Smooth muscle cell (in vitro differentiated cells): ENCODE results near the gene DHX35. TPM values are rescaled to one million over a fixed set of nuclear protein-coding genes. Genes with fewer than 3 reads are reported as not detected.

ENCODE experiments used
- DNase-seq: peaks from one replicate; lab custom pipeline; 2025; ENCODE audit not compliant: unreplicated experiment; lab: John Stamatoyannopoulos, UW
- H2AFZ ChIP-seq: fragments of 200-600 bp; sonication (generic); 2 replicates; pipeline ENCODE4 v1.6.0; 2016; ENCODE audit warnings: antibody characterized with exemption, low read depth, mild to moderate bottlenecking
- H3F3A ChIP-seq: fragments of 200-600 bp; sonication (generic); 2 replicates; pipeline ENCODE4 v1.6.0; 2017; ENCODE audit warnings: antibody characterized with exemption, low read depth
- H3K27ac ChIP-seq: fragments of 200-600 bp; sonication (generic); 2 replicates; pipeline ENCODE4 v1.5.1; 2016; ENCODE audit warnings: low read depth, mild to moderate bottlenecking
- H3K27me3 ChIP-seq: fragments of 200-600 bp; sonication (generic); 2 replicates; pipeline ENCODE4 v1.6.1; 2016; ENCODE audit warnings: low read depth, mild to moderate bottlenecking
- H3K36me3 ChIP-seq: fragments of 200-600 bp; sonication (generic); 2 replicates; pipeline ENCODE4 v1.5.1; 2016; ENCODE audit warnings: low read depth
- H3K4me1 ChIP-seq: fragments of 200-600 bp; sonication (generic); 2 replicates; pipeline ENCODE4 v1.5.1; 2016; ENCODE audit warnings: low read depth
- H3K4me2 ChIP-seq: fragments of 200-600 bp; sonication (generic); 2 replicates; pipeline ENCODE4 v1.6.0; 2016; ENCODE audit warnings: mild to moderate bottlenecking
- H3K4me3 ChIP-seq: fragments of 200-600 bp; sonication (generic); 2 replicates; pipeline ENCODE4 v1.5.1; 2016; ENCODE audit warnings: mild to moderate bottlenecking
- H3K79me2 ChIP-seq: fragments of 200-600 bp; sonication (generic); 2 replicates; pipeline ENCODE4 v1.6.0; 2016; ENCODE audit warnings: low read depth, mild to moderate bottlenecking
- H3K9ac ChIP-seq: fragments of 200-600 bp; sonication (generic); 2 replicates; pipeline ENCODE4 v1.6.0; 2016; ENCODE audit warnings: low read depth
- H3K9me3 ChIP-seq: fragments of 200-600 bp; sonication (generic); replicated peaks from 2 replicates; pipeline ENCODE4 v1.5.1; 2016; ENCODE audit warnings: low read depth
- H4K20me1 ChIP-seq: fragments of 200-600 bp; sonication (generic); 2 replicates; pipeline ENCODE4 v1.6.0; 2016; ENCODE audit warnings: low read depth
- WGBS: methylation state at CpG from one replicate; pipeline ENCODE4 v1.1.7; 2016; ENCODE audit warnings: low lambda C conversion rate; 5-methylcytosine and 5-hydroxymethylcytosine counted together
- polyA plus RNA-seq: library from polyadenylated mRNA; unstranded; fragments of >200 nt; fragmentation: Nextera tagmentation; extraction: Ambion mirVana; gene quantifications from 2 replicates; pipeline ENCODE4 v1.2.1, GENCODE V29; 2016
- total RNA-seq: library from RNA; depleted of rRNA; stranded (reverse); fragments of >200 nt; gene quantifications from 2 replicates; pipeline ENCODE4 v1.2.3, GENCODE V29; 2014
- TF ChIP-seq, protein P1 (sequence below): fragments of 200-600 bp; sonication (generic); IDR thresholded peaks from 2 replicates; pipeline ENCODE4 v1.5.1; 2017; ENCODE audit warnings: borderline replicate concordance, mild to moderate bottlenecking, antibody characterized with exemption; ENCODE audit not compliant: insufficient read depth, poor library complexity, severe bottlenecking

The DHX35 gene
- total and polyA plus RNA-seq, 2 experiments from 2014 or later, result 4.5 to 9.5 TPM

DNA sequence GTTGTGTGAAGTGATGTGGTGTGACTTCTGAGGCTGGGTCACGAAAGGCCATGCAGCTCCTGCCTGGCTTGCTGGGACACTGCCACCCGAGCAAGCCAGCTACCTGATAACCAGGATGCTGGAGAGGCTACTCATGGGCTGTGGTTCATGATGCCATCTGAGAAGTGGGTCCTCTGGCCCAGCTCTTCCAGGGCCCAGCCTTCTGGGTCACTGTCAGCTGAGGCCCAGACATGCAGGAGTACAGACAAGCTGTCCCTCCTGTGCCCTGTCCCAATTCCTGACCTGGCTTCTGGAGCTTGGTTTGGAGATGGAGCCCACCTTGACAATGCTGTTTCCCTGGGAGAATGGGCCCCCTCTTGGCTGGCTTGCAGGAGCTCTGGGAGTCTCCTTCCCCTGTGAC, 87.0 kb downstream of the DHX35 start:
- peak overlapping the region; percentile 56 for H3K27ac ChIP-seq
- no peaks in the 10 kb centered on the region for H3F3A ChIP-seq
- H3K9me3 ChIP-seq, result no peaks in the 10 kb centered on the region
- 92% methylated on average over 2 of the region's 2 CpGs for WGBS
- H3K36me3 ChIP-seq, result no peaks in the 10 kb centered on the region
- no peaks in the 10 kb centered on the region for H3K27me3 ChIP-seq
- peak overlapping the region; percentile 31 for H3K9ac ChIP-seq
- H3K79me2 ChIP-seq, result no peaks in the 10 kb centered on the region
- peak overlapping the region; percentile 75 for H2AFZ ChIP-seq
- no peaks in the 10 kb centered on the region for H4K20me1 ChIP-seq
- H3K4me3 ChIP-seq, result peak overlapping the region; percentile 69
- H3K4me1 ChIP-seq, result peaks cover 4% of the 10 kb centered on the region
- TF ChIP-seq, protein P1, sequence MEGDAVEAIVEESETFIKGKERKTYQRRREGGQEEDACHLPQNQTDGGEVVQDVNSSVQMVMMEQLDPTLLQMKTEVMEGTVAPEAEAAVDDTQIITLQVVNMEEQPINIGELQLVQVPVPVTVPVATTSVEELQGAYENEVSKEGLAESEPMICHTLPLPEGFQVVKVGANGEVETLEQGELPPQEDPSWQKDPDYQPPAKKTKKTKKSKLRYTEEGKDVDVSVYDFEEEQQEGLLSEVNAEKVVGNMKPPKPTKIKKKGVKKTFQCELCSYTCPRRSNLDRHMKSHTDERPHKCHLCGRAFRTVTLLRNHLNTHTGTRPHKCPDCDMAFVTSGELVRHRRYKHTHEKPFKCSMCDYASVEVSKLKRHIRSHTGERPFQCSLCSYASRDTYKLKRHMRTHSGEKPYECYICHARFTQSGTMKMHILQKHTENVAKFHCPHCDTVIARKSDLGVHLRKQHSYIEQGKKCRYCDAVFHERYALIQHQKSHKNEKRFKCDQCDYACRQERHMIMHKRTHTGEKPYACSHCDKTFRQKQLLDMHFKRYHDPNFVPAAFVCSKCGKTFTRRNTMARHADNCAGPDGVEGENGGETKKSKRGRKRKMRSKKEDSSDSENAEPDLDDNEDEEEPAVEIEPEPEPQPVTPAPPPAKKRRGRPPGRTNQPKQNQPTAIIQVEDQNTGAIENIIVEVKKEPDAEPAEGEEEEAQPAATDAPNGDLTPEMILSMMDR, result no peak
- DNase-seq, result no peak
- peak overlapping the region; percentile 90 for H3K4me2 ChIP-seq

DNA sequence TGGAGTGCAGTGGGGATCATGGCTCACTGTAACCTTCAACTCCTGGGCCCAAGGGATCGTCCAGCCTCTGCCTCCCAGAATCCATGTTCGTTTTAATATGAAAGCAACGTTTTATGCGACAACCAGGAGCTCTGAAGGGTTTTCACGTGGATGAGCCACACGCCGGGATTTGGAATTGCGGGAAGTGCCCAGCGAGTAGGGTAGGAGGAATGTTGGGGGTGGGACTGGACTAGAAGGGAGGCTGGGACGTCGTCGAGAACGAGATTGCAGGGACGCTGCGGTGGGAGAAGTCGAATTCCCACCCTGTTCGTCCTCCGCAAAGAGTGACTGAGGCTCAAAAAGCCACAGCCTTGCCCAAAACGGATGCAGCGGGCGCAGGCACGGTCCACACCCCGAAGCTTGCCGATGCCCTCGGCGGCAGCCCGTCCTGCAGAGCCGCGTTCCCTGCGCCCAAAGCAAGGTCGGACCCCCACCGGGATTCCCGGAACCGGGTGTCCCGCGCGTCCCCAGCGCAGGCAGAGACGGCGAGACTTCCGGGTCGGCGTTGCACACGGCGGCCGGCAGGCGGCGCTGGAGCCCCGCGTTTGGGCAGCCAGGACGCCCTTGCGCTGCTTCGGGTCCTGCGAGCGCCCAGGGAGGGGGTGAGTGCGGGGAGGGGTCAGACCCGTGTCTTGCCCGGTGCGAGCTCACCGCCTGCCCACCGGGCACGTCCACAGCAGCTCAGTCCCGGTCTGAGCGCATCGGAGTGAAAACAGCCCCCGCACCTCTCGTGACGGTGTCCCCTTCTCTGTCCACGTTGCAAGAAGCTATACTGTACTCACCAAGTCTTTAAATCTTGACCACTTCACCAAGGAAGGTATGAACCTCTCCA, 87.8 kb downstream of the DHX35 start:
- peaks cover 4% of the 10 kb centered on the region for H3K4me1 ChIP-seq
- no peaks in the 10 kb centered on the region for H3F3A ChIP-seq
- H3K36me3 ChIP-seq, result no peaks in the 10 kb centered on the region
- peak overlapping the region; percentile 31 for H3K9ac ChIP-seq
- H3K4me2 ChIP-seq, result peak overlapping the region; percentile 90
- H3K9me3 ChIP-seq, result no peaks in the 10 kb centered on the region
- DNase-seq, result peak; percentile 72
- peak overlapping the region; percentile 69 for H3K4me3 ChIP-seq
- no peaks in the 10 kb centered on the region for H4K20me1 ChIP-seq
- 3% methylated on average over 63 of the region's 69 CpGs for WGBS
- H3K27me3 ChIP-seq, result no peaks in the 10 kb centered on the region
- H3K27ac ChIP-seq, result peak overlapping the region; percentile 56
- TF ChIP-seq, protein P1, result peak; percentile 100
- H3K79me2 ChIP-seq, result no peaks in the 10 kb centered on the region
- peak overlapping the region; percentile 75 for H2AFZ ChIP-seq

DNA sequence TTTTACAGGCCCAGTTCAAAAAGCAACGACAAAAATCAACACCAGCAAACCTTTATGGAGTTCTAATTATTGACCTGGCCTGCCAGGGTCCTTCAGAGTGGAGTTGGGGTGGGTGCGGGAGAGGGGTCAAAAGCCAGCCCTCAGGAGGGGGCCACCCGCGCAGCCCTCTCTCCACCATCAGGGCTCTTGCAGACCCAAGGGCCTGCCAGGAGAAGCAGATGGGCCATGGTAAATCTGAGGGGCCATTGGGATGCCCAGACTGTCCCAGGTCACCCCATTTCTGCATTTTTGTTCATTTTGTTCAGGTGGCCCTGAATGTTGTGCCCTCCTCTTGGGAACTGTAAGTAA, 88.4 kb downstream of the DHX35 start:
- Histone ChIP-seq H2AFZ (peak overlapping the region; percentile 75), H3K27me3 (no peaks in the 10 kb centered on the region), H4K20me1 (no peaks in the 10 kb centered on the region), H3K4me2 (peak overlapping the region; percentile 90), H3K36me3 (no peaks in the 10 kb centered on the region), H3K79me2 (no peaks in the 10 kb centered on the region), H3F3A (no peaks in the 10 kb centered on the region), H3K9ac (peak overlapping the region; percentile 18), H3K4me3 (peak overlapping the region; percentile 69), H3K9me3 (no peaks in the 10 kb centered on the region), H3K27ac (no peak overlapping the region), H3K4me1 (peaks cover 4% of the 10 kb centered on the region)
- TF ChIP-seq, protein P1, result no peak
- DNase-seq, result no peak
- WGBS, result 73% methylated on average over 4 of the region's 4 CpGs
